Hepatic stellate cell (primary cell): ENCODE measurements around the gene MCF2L.
"Not testable (repeated sequence)": the region's sequence is repeated elsewhere in the genome, so short reads cannot be mapped to it uniquely, and the experiment has no call there.

Source experiments
- DNase-seq: peaks from one replicate; pipeline ENCODE4 v3.0.0; 2011; ENCODE audit warnings: low spot score

MCF2L gene

GRCh38 chr13:113098162-113098732 lies 129.2 kb downstream of the MCF2L start:
- no peak for DNase-seq

- no peak for DNase-seq
These were observed 130.1 kb downstream of the MCF2L start for GRCh38 chr13:113099142-113099541.

- not testable (repeated sequence) for DNase-seq
These were observed 133.3 kb downstream of the MCF2L start for GRCh38 chr13:113102302-113102701.

- DNase-seq, result no peak
These were observed 133.7 kb downstream of the MCF2L start for GRCh38 chr13:113102727-113103126.

GRCh38 chr13:113103646-113104045 lies 134.6 kb downstream of the MCF2L start:
- no peak for DNase-seq

- DNase-seq, result no peak
These were observed 136.3 kb downstream of the MCF2L start, which contains the start of gene F7 for GRCh38 chr13:113105032-113105920. F7 (plus strand) TSS chr13:113105791; CDS start chr13:113105842, 51 bp downstream.

- no peak for DNase-seq
These were observed 137.0 kb downstream of the MCF2L start for GRCh38 chr13:113105921-113106452.

GRCh38 chr13:113106711-113107351 lies 137.8 kb downstream of the MCF2L start:
- no peak for DNase-seq

GRCh38 chr13:113108521-113108920 lies 139.5 kb downstream of the MCF2L start:
- DNase-seq, result not testable (repeated sequence)

GRCh38 chr13:113109151-113110047 lies 140.4 kb downstream of the MCF2L start:
- no peak for DNase-seq

GRCh38 chr13:113110048-113110851 lies 141.2 kb downstream of the MCF2L start:
- DNase-seq, result no peak

- DNase-seq, result no peak
These were observed 141.9 kb downstream of the MCF2L start for GRCh38 chr13:113110852-113111315.

GRCh38 chr13:113111821-113112220 lies 142.8 kb downstream of the MCF2L start:
- DNase-seq, result not testable (repeated sequence)

- not testable (repeated sequence) for DNase-seq
These were observed 143.5 kb downstream of the MCF2L start for GRCh38 chr13:113112475-113112874.

- DNase-seq, result no peak
These were observed 144.2 kb downstream of the MCF2L start for GRCh38 chr13:113112893-113113845.

- DNase-seq, result no peak
These were observed 144.8 kb downstream of the MCF2L start for GRCh38 chr13:113113846-113114271.

GRCh38 chr13:113114511-113115362 lies 145.7 kb downstream of the MCF2L start:
- no peak for DNase-seq
